Germinal center (tissue), 1 donor: ENCODE data around the gene NFATC1.

Experiments
- DNase-seq: peaks from one replicate; pipeline ENCODE4 v3.0.0; 2012; ENCODE audit warnings: mixed read lengths, low spot score

Gene NFATC1

GRCh38 chr18:79540161-79540903 lies 144.6 kb downstream of the NFATC1 start:
- DNase-seq = no peak

GRCh38 chr18:79540904-79541282 lies 145.2 kb downstream of the NFATC1 start:
- DNase-seq = no peak

GRCh38 chr18:79542213-79542612 lies 146.5 kb downstream of the NFATC1 start:
- no peak for DNase-seq

DNA sequence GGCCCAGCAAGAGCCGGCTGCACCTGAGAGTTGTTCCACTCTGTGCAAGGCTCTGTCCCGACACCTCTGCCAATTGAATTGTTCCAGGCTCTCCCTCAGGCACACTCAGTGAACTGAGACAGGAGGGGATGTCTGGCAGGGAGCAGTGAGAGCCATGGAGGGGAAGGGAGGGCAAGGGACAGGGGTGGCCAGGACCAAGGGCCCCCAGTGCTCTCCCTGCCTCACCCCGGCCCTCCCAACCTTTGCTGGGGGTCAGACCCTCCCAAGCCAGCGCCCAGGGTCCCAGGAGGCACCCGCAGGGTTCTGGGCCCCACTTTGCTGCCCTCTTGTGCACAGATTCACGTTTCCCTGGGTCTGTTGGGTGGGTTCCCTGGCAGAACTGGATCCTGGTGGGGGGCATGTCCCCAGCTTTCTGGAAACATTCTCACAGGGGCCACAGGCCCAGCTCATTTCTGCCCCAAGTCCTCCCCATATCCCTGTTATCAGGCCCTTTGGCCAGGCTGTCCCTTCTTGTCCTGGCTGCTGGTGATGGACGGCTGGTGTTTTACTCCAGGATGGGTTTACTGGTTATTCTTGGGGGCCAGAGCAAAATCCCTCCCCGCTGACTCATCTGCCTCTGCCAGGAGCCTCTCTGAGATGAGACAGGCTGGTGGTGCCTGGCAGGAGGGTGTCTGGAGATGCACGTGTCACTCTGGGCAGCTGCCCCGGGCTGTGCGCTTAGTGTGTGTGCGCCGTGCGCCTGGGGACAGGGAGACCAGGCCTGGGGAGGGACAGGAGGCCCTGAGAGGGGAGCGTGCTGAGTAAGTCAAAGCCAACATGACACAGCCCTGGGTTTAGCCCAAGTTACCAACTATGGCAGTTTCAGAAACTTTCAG lies 147.4 kb downstream of the NFATC1 start:
- no peak for DNase-seq

DNA sequence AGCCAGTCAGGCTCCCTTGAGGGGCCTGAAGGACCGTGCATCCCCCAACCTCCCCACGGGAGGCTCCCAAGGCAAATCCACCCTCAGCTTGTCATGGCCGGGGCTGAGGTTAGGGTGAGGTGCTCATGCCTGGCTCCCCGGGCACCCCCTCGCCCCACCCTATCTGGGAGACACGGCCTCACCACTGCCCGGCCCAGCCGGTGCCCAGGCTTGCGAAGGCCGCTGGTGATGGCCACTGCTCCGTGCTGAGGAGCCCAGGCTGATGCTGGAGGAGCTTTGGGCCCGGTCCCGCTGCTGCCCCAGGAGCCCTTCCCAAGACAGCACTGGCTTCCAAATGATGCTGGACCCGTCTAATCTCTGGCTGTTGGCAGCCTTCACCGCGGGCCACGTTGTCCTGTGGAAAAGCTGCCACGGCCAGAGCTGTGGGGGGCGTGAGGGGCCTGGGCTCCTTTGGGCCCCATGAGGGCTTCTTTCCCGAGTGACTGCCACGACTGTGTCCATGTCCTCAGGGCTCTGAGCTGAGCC lies 148.2 kb downstream of the NFATC1 start:
- no peak for DNase-seq

DNA sequence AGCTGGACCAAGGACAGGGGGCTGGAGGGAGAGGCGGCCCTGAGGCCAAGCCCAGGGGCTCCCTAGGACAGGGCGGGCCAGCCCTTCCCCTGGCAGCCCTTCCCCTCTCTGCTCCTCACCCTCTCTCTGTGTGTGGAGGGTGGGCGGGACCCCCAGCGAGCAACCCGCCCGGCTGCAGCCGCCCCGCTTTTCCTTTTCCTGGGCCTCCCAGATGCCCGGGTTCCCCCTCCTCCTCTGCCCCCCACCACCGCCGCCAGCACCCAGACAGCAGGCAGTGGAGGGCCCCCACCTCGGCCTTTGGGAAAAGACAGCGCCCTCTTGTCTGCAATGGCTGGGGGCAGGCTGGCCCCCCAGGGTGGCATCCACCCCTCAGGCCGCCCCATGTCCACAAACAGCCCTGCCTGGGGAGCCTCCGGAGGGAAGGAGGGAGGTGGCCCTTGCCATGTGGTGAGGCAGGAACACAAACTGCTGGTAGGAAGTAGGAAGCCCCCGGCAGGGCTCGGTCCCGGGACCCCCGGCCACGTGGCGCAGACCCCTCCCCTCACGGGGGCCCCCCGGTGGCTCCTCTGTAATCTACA lies 148.7 kb downstream of the NFATC1 start:
- DNase-seq = no peak

- DNase-seq = no peak
Measured at GRCh38 chr18:79545255-79545654, 149.5 kb downstream of the NFATC1 start.

DNA sequence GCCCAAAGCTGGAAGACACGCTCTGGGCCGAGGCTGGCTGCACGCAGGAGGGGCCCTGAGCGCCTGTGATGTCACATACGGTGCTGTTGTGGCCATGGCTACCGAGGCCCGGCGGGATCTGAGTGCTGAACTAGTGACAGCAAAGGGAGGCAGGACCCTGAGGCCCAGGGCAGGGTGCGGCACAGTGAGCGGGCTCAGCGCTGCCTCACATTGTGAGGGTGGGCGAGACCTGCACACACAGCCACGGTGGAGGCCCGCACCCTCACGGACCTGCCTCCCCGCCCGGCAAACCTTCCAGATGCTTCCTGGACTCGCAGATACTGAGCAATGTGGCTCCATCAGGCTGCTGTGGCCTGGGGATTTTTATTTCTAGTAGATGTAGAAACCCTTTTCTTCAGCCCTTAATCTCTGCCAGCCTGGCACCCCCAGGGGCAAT lies 150.0 kb downstream of the NFATC1 start:
- no peak for DNase-seq

GRCh38 chr18:79546781-79547272 lies 151.1 kb downstream of the NFATC1 start:
- no peak for DNase-seq

GRCh38 chr18:79547413-79548076 lies 151.8 kb downstream of the NFATC1 start:
- no peak for DNase-seq

DNA sequence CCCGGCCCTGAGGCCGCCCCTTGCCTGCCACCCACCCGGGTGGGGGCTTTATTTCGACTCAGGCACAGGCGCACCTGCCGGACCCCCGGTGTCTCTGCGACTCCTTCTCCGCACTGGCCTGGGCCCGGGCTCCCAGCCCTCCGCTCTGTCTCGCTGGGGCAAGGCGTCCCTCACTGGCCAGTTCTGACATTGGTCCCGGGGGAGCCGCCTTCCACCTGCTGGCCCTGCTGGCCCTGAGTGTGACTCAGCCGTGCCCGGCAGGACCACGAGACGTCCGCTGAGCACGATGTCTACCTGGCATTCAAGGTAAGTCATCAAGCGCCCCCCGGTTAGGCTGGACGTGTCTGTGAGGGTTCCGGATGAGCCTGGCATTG lies 152.3 kb downstream of the NFATC1 start:
- DNase-seq = no peak

DNA sequence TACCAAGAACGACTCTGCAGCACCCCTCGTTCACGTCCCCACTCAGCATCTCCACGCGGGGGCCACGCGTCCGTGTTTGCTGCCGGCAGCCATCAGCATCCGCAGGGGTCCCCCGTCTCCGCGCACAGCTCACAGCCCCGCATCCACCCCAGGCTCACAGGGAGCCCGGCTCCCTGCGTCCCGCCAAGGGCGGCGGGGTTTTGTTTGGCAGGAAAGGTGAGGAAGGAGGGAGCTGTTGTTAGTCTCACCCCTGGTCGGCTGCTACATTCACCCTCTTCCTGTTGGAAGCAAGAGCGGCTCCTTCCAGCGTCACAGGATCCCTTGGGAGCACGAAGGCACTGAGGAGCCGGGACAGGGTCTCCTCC lies 152.9 kb downstream of the NFATC1 start:
- no peak for DNase-seq

DNA sequence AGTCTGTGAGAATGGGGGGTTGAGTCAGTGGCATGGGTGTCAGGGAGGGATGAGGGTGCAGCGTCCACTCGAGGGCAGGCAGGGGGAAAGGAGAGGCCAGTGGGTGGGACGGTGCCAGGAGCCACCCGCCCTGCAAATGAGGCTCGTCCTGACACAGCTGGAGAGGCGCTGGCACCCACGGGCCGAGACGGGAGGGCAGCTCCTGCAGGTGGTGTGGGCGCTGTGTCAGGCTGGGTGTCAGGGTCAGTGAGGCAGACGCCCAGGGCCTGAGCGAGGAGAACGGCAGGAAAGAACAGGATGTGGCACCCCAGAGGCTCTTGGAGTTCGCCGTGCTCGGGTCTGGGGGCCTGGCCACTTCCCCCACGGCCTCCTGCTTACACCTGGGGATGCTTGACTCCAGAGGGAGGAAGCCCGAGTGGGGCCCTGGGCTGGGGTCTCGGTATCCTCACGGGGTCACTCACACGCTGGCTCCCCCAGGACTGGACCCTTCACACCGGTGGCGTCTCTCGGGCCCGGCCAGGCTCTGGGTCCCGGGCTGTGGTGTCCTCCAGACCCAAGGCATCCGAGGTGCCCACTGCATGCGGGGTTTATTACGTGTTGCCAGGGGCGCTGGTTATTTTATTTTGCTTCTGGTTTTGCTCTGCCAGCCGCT lies 153.4 kb downstream of the NFATC1 start:
- no peak for DNase-seq

DNA sequence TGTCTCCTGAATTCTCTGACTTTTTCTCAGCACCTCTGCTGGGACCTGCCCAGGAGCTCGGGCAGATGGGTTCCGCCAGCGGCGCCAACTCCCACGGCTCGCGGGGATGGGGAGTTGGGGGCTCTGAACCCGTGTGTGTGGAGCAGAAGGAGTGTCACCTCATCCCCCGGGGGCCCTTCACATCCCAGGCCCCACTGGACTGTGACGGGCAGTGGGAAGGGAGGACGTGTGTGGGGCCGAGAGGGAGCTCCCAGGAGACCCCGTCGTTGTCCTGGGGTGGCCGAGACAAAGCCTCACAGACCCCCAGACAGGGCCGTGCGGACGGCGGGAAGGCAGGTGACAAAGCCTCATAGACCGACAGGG lies 153.9 kb downstream of the NFATC1 start:
- no peak for DNase-seq

DNA sequence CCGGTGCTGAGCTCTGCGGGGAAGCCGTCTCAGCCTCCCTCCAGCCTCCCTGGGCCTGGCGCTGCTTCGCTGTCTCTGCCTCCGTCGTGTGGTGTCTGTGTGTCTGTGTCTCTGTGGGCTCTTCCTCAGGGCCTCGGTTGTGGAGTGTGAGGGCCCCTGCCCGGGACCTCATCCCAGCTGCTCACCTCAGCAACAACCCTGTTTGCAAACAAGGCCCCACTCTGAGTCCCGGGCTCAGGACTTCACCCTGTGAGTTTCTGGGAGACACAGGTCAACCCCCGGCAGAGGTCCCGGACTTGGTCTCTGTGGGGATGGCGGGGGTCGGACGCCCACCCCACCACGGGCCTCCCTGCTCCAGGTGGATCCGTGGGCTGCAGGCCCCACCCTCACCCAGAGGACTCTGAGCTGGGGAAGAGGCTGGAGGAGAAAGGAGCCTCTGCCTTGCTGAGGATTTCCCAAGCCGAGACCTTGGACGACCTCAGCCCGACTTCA lies 156.5 kb downstream of the NFATC1 start:
- DNase-seq = no peak

- no peak for DNase-seq
Measured at GRCh38 chr18:79552696-79553095, 157.0 kb downstream of the NFATC1 start.

- DNase-seq = no peak
Measured at GRCh38 chr18:79553154-79553553, 157.4 kb downstream of the NFATC1 start.

GRCh38 chr18:79553696-79554095 lies 158.0 kb downstream of the NFATC1 start:
- DNase-seq = no peak

DNA sequence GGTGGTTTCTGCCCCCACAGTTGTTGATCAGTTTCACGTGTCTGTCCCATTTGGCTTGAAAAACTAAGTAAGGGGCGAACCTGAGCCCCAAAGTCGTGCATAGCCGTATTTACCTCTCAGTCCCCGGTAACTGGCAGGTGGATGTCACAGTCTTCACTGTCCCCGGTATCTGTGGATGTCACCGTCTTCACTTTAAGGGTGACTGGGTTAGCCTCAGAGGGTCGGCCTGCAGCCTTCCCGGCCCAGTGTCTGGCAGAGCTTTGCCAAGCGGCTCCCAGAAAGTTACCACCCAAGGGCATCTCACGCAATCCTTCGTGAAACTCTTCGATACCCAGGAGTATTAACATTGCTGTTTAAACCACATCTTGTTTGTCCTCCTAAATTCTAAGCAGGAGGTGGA lies 158.6 kb downstream of the NFATC1 start:
- DNase-seq = no peak

DNA sequence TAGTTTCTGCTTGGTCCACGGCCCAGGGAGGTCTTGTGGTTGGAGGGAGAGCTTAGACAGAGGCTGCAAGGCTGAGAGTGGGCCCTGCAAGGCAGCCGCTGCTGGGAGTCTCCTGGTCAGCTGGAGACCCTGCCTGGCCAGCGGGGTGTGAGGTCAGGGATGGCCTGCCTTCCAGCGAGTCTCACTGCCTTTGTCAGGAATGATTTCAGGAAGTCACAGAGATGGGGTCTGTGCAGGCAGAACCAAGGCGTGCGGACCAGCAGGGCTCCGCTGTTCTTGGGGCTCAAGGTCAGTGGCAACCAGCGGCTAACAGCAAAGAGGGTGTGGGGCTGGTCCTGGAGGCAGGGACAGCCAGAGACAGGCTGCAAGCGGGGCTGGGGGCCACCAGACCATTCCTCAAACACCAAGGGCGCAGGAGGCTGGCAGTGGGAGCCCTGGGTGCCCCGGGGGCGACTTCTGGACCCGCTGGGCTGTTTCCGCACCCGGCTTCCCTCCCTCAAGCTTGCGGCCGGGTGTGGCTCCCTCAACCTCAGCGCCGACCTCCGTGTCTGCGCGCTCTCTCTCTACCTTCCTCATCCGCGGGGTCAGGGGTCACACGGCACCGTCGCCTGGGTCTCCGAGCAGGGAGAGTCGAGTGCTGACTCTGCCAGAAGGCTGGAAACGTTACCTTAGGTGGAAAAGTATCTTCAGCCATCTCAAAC lies 159.4 kb downstream of the NFATC1 start:
- no peak for DNase-seq

- DNase-seq = no peak
Measured at GRCh38 chr18:79555885-79556284, 160.2 kb downstream of the NFATC1 start.
